ENCODE results near the gene TBX2. TPM values are rescaled to one million over a fixed set of nuclear protein-coding genes. Genes with fewer than 3 reads are reported as not detected.

TBX2 gene
- total RNA-seq, 1 donor from 2014 or later: not detected

DNA sequence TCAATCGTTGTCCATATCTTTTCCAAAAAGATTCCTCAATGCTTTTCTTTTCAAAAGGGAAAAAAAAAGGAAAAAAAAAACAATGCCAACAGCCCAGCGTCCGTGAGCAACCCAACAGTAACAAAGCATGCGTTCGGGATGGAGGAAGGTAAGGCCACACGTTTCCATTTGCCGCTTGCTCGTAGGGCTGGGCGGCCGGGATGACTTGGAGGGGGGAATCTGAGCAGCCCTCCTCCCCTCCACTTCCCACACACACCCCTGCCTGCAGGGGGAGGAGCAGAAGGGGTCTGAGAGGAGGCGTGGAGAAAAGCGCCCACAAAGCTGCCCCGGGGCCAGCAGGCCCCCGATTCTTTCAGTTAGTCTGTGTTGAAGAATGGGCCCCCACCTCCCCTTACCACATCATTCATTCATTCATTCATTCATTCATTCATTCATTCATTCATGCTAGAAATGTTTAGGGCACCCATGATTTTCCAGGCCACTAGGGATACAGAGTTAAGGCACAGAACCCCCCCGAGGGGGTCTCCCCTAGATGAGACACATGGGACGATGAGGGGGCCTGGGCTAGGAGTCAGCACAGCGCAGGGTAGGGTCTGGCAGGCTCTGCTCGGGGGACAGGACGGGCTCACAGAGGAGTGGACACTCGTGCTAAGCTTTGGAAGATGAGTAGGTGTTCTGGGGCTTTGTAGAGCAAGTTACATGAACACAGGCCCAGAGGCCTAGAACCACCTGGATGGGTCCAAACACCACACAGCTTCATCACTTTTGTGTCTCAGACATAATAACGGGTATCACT, 10.9 kb upstream of the TBX2 start:
- peaks cover 4% of the 10 kb centered on the region for H3K27me3 Mint-ChIP-seq
- H3K9me3 Mint-ChIP-seq: no peaks in the 10 kb centered on the region
- no peaks in the 10 kb centered on the region for H3K36me3 Mint-ChIP-seq (ENCODE audit: low read depth)
- H3K4me1 Mint-ChIP-seq: no peaks in the 10 kb centered on the region
- intact Hi-C loops (cut with micrococcal nuclease): no loop called here
- H3K27ac Mint-ChIP-seq: no peak overlapping the region
- no peak for DNase-seq
- no peak overlapping the region for H3K4me3 Mint-ChIP-seq

DNA sequence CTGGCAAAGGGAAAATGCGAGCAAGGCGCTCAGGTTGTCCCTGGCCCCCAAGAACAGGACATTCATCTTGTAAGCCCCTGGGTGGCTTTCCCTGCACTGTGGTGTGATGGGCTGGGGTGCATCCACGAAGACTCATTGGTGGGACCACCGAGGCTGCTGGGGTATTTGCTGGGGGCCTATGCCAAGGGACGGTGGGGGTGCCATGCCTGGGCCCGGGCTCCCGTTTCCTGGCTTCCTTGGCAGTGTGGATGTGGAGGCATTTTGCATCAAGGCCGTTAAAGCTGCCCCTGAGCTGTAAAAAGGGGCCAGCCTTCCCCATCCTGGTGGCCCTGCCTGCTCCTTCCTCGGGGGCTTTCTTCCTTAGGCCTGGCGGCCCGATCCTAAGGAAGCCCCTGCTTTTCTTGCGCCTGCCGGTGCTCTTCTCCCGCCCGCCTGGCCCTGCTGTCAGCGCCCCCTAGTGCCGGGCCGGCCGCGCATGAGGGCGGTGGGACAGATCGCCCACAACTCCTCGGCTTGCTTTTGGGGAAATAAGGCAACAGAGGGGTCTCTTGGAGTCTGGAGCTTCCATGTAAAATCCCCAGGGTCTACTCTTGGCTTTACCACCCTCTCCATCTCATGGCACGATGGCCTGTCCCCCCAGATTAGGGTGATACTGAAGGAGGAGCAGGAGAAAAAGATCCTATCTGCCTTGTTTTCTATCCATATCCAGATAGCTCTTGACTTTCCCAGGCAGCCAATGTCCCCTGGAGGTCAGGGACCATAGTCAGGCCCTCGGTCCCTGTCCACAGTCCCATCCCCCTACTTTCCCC, 9.8 kb upstream of the TBX2 start:
- Mint-ChIP-seq H3K27me3 (peaks cover 12% of the 10 kb centered on the region), H3K9me3 (no peaks in the 10 kb centered on the region), H3K4me3 (no peak overlapping the region), H3K36me3 (ENCODE audit: low read depth) (no peaks in the 10 kb centered on the region), H3K27ac (no peak overlapping the region), H3K4me1 (no peaks in the 10 kb centered on the region)
- peak; percentile 84 for DNase-seq
- intact Hi-C loops (cut with micrococcal nuclease): loop anchor here (1.0 to 5.0 kb wide), 2 partner anchors 418 to 670 kb away; no protein-coding TSS in a partner anchor

DNA sequence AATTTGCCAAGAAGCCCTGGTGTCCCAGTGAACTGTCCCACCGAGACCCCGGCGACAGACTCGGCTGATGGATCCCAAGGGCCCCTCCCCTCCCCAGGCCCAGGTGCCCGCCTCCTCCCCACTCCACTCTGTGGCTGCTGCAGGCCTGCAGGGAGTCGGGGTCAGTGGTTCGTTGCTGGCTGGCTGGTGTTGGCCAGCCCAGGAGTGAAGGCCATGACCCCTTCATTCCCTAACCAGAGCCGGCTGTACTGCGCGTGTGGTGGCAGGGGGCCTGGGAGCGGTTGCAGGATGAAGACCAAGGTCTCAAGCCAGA, 9.2 kb upstream of the TBX2 start:
- Mint-ChIP-seq H3K4me1 (no peaks in the 10 kb centered on the region), H3K36me3 (ENCODE audit: low read depth) (no peaks in the 10 kb centered on the region), H3K9me3 (no peaks in the 10 kb centered on the region), H3K27me3 (peaks cover 18% of the 10 kb centered on the region), H3K27ac (no peak overlapping the region), H3K4me3 (no peak overlapping the region)
- DNase-seq: no peak
- intact Hi-C loops (cut with micrococcal nuclease): loop anchor here (1.0 to 5.0 kb wide), 2 partner anchors 418 to 670 kb away; no protein-coding TSS in a partner anchor

DNA sequence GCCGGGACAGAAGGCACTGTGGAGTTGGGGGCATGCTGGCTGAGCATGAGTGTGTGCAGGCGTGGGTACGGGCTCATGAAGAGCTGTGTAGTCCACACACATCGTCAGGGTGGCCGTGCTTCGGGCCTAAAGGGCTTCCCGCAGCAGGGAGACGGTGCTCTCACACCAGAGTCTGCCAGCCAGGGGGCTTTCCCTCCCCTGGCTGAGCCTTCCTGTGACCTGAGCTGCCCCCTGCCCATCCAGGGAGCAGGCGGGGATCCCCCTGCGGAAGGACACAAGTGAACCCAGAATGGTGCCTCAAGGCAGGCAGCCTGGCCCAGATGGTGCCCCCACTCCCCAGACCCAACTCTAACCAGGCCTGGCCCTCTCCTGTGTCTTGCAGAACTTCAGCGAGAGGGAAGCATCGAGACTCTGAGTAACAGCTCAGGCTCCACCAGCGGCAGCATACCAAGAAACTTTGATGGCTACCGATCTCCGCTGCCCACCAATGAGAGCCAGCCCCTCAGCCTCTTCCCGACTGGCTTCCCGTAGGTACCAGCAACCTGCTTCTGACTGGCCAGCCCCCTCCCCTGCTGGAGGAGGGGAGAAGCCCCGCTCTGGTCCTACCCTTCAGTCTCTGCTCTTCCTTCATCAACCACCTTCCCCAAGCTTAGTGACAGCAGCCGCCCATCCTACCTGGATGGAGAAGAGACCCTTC, 7.9 kb upstream of the TBX2 start:
- intact Hi-C loops (cut with micrococcal nuclease): loop anchor here (2.0 to 5.0 kb wide), 2 partner anchors 389 to 419 kb away; no protein-coding TSS in a partner anchor
- no peak for DNase-seq
- H3K27me3 Mint-ChIP-seq: peaks cover 23% of the 10 kb centered on the region
- no peaks in the 10 kb centered on the region for H3K9me3 Mint-ChIP-seq
- H3K27ac Mint-ChIP-seq: no peak overlapping the region
- H3K4me1 Mint-ChIP-seq: no peaks in the 10 kb centered on the region
- no peaks in the 10 kb centered on the region for H3K36me3 Mint-ChIP-seq (ENCODE audit: low read depth)
- no peak overlapping the region for H3K4me3 Mint-ChIP-seq

DNA sequence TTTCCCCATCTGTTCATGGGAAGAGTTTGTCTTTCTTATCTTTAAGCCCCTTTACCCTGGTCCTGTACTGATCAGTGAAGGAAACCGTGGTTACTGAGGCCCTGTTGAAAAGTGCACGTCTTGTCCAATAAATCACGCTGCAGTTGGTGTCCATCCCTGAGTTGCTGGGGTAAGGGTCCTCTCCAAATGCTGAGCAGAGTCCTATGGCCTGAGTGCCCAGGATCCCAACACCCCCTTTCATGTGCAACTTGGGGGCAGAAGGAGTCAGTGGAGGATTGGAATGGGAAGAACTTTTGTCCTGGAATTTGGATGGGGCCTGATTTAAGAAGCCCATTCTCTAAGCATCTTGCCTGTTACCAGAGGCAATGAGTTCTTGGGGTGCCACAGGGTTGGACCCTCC, 7.0 kb upstream of the TBX2 start:
- Mint-ChIP-seq H3K27ac (no peak overlapping the region), H3K4me1 (no peaks in the 10 kb centered on the region), H3K4me3 (no peak overlapping the region), H3K27me3 (peaks cover 25% of the 10 kb centered on the region), H3K36me3 (ENCODE audit: low read depth) (no peaks in the 10 kb centered on the region), H3K9me3 (no peaks in the 10 kb centered on the region)
- no peak for DNase-seq
- intact Hi-C loops (cut with micrococcal nuclease): loop anchor here (2.0 to 5.0 kb wide), 2 partner anchors 390 to 420 kb away; no protein-coding TSS in a partner anchor

DNA sequence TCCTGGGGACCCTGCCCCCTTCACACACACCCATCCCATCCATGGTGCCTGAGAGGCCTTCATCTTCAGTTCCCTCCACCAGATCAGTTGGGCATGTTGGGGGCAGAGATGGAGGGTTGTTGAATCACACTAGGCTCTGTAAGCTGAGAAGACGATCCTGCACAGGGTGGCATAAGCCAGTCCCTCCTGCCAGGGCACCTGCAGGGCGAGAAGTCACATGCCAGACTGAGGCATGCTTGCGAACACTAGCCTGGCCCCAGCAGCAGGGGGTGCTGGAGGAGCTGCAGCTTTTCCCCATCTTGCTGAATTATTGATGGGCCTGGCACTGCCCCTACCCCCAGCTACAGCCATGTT, 6.1 kb upstream of the TBX2 start:
- H3K36me3 Mint-ChIP-seq (ENCODE audit: low read depth): peaks cover 2% of the 10 kb centered on the region
- peaks cover 6% of the 10 kb centered on the region for H3K4me1 Mint-ChIP-seq
- H3K27ac Mint-ChIP-seq: no peak overlapping the region
- no peaks in the 10 kb centered on the region for H3K9me3 Mint-ChIP-seq
- DNase-seq: no peak
- intact Hi-C loops (cut with micrococcal nuclease): loop anchor here (2.0 to 5.0 kb wide), 2 partner anchors 391 to 421 kb away; no protein-coding TSS in a partner anchor
- no peak overlapping the region for H3K4me3 Mint-ChIP-seq
- H3K27me3 Mint-ChIP-seq: peaks cover 34% of the 10 kb centered on the region

DNA sequence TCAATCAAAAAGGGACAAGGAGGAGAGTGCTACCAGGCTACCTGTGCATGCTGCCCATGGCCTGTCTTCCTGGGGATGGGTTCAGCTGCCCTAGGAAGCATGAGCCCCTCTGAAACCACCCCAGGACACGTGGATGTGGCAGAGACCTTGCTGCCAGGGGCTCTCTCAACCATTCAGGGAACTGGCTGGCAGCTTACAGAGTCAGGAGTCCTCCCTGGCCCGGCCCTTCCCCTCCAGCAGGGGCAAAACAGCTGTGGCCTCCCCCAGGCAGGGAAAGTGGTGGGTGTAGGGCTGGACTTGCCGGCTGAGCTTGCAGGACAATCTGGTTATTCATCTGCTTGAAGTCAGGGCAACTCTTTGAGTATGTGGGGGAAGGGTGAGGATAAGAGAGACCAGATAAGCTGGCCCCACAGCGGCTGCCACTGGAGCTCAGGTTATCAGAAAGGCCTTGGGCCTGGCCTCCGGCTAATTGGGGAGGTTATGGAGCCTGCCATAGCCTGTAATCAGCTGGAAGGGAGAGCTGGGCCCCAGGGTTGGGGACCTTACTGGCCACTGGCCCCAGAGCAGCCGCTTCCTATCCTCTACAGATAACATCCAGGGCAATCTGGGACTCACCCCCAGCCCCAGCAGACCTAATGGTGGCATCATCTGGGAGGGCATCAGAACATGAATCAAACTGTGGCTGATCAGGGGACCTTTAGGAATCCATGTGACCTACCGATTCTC, 5.6 kb upstream of the TBX2 start:
- Mint-ChIP-seq H3K9me3 (no peaks in the 10 kb centered on the region), H3K27me3 (peaks cover 36% of the 10 kb centered on the region), H3K4me3 (no peak overlapping the region), H3K27ac (no peak overlapping the region), H3K4me1 (peaks cover 8% of the 10 kb centered on the region), H3K36me3 (ENCODE audit: low read depth) (peaks cover 3% of the 10 kb centered on the region)
- DNase-seq: no peak
- intact Hi-C loops (cut with micrococcal nuclease): loop anchor here (2.0 to 5.0 kb wide), 2 partner anchors 391 to 422 kb away; no protein-coding TSS in a partner anchor

DNA sequence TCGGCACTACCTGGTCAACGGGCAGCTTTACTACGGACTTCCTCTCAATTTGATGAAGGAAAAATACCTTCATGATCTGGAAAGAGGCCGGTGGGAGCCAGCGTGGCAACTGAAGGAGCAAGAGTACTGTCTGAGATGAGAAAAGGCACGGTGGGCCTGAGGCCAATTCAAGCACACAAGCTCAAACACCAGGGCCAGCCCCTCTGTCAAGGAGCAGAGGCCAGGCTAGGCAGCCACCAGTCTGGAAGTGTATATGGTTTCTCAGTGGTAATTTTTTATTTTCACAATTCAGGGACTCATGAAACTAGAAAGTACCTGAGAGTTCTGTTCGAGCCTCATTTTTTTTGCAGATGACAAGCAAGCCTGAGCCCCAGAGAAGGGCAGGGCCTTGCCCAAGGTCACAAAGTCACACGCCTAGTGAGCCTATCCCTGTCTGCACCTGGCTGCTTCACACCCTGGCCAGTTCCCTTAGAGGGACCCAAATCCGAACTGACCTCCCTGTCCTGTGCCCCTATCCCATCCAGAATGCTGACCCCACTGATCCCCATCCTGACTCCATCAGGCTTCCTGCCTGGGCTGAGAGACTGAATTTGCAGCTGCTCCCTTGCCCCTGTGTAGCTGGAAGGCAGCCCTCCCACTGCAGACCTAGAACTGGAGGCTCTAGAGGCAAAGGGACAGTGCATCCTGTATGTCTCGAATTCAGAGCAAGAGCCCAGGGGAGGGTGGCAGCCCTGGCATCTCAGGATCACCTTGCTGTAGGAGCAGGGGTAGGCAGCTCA, 4.8 kb upstream of the TBX2 start:
- H3K9me3 Mint-ChIP-seq: no peaks in the 10 kb centered on the region
- peaks cover 38% of the 10 kb centered on the region for H3K27me3 Mint-ChIP-seq
- no peak for DNase-seq
- no peak overlapping the region for H3K27ac Mint-ChIP-seq
- peaks cover 3% of the 10 kb centered on the region for H3K36me3 Mint-ChIP-seq (ENCODE audit: low read depth)
- peaks cover 8% of the 10 kb centered on the region for H3K4me1 Mint-ChIP-seq
- intact Hi-C loops (cut with micrococcal nuclease): loop anchor here (5.0 kb wide), 1 partner anchor 423 kb away; no protein-coding TSS in a partner anchor
- no peak overlapping the region for H3K4me3 Mint-ChIP-seq

DNA sequence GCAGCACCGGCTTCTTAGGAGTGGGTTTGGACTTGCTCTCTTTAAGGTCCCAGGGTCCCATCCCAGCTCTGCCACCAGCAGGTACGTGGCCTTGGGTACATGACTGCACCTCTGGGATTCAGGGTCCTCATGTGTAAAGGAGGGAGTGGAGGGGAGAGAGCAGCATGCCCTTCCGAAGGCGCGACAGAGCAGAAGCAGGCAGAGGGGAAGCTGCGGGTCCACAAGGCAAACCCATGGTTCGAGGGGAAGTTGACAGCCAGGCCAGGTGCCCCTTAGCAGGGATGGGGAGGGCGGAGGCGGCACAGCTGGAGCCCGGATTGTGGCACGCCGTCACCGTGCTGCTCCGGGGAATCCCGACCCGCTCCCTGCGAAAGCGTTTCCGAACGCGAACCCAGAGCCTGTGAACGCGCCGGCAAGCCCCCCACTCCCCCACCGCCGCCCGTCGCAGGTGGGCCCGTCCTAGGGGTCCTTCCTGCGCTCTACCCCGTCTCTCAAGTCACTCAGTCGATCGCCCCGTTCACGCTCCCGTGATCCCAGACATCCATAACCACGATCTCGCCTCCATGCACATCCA, 4.1 kb upstream of the TBX2 start:
- H3K27ac Mint-ChIP-seq: no peak overlapping the region
- H3K4me3 Mint-ChIP-seq: no peak overlapping the region
- H3K4me1 Mint-ChIP-seq: peaks cover 8% of the 10 kb centered on the region
- no peaks in the 10 kb centered on the region for H3K9me3 Mint-ChIP-seq
- intact Hi-C loops (cut with micrococcal nuclease): no loop called here
- peaks cover 3% of the 10 kb centered on the region for H3K36me3 Mint-ChIP-seq (ENCODE audit: low read depth)
- peaks cover 38% of the 10 kb centered on the region for H3K27me3 Mint-ChIP-seq
- DNase-seq: no peak

DNA sequence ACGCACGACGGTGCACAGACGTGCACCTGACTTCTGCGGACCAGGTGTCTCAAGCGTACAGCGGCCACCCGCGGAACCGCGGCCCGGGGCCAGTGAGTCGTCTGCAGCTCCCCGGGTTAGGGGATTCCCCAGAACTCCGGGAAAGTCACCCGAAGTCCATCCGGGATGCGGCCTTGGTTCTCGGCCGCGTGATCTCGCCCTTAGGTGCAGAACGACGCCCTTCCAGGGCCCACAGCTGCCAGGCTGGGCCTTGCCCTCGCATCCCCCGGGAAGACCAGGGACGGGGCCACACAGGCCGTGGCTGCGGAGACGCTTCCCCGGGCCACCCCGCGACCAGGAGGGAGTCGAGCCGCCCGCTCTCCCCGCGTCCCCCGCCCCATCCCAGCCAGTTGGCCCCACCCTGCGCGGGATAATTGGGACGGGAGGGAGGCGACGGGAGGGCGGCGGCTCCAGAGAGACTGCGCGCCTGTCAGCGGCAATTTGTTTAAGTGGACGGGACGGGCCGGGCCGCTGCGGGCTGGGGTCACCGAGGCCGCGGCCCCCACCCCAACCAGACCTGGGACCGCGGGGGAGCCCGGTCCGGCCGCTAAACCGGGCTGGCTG, 3.6 kb upstream of the TBX2 start:
- Mint-ChIP-seq H3K4me3 (no peak overlapping the region), H3K27ac (no peak overlapping the region), H3K4me1 (peaks cover 8% of the 10 kb centered on the region), H3K36me3 (ENCODE audit: low read depth) (peaks cover 3% of the 10 kb centered on the region), H3K9me3 (no peaks in the 10 kb centered on the region), H3K27me3 (peaks cover 42% of the 10 kb centered on the region)
- intact Hi-C loops (cut with micrococcal nuclease): no loop called here
- DNase-seq: no peak

DNA sequence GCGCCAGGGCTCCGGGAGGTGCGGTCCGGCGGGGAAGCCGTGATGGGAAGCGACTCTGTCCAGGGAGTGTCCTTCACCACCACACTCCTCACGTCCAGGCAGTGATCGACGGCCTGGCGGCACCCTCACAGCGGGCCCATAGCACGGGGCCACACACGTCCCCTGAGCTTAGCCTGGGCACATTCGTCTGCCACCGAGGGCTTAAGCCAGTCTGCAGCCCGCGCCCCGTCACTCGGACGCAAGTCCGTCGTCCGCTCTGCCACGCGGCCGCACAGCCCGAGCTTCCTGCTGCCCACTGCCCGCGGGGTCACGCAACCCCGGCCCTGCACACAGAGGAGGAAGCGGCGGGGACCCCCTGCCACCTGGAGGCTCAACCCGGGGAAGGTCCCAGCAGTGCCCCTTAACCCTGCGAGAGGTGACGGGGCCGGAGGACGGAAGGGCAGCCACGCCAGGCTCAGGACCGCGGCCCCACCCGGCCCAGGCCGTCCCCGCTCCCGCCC, 3.0 kb upstream of the TBX2 start:
- peaks cover 47% of the 10 kb centered on the region for H3K27me3 Mint-ChIP-seq
- peaks cover 3% of the 10 kb centered on the region for H3K36me3 Mint-ChIP-seq (ENCODE audit: low read depth)

More for the DNA sequence above, 3.0 kb upstream of the TBX2 start:
- DNase-seq: no peak
- H3K4me1 Mint-ChIP-seq: peaks cover 8% of the 10 kb centered on the region
- intact Hi-C loops (cut with micrococcal nuclease): no loop called here
- H3K4me3 Mint-ChIP-seq: no peak overlapping the region
- H3K27ac Mint-ChIP-seq: no peak overlapping the region
- H3K9me3 Mint-ChIP-seq: no peaks in the 10 kb centered on the region

Data from activated CD4-positive, alpha-beta T cell treated with anti-CD3 and anti-CD28 coated beads, Interleukin-2, amount 10 ng/mL, durations not matched to agents 24 days and 14 days (primary cell).